RWPE1 (cell line): ENCODE measurements around the gene DOCK9.

ENCODE experiments used
- CTCF ChIA-PET: fragments of 350-600 bp; sonication (Branson Sonifier 250); formaldehyde crosslinking; extraction: SDS; loops from one replicate; lab custom pipeline; 2021; lab: Yijun Ruan, JAX
- POLR2A ChIA-PET: fragments of 400-600 bp; formaldehyde crosslinking; extraction: SDS; loops from one replicate; lab custom pipeline; 2020; ENCODE audit warnings: antibody characterized with exemption; ENCODE audit not compliant: low non-redundant PET; lab: Yijun Ruan, JAX
- DNase-seq: peaks from one replicate; pipeline ENCODE4 v3.0.0; 2012; ENCODE audit warnings: low spot score
- H3K27ac ChIP-seq: fragments of 450-650 bp; 2 replicates; pipeline ENCODE4 v1.5.1; 2017
- TF ChIP-seq, protein P1 (sequence below): fragments of 450-650 bp; conservative IDR thresholded peaks from 2 replicates; pipeline ENCODE4 v1.5.1; 2017; ENCODE audit warnings: low read depth, mild to moderate bottlenecking

The DOCK9 gene

DNA sequence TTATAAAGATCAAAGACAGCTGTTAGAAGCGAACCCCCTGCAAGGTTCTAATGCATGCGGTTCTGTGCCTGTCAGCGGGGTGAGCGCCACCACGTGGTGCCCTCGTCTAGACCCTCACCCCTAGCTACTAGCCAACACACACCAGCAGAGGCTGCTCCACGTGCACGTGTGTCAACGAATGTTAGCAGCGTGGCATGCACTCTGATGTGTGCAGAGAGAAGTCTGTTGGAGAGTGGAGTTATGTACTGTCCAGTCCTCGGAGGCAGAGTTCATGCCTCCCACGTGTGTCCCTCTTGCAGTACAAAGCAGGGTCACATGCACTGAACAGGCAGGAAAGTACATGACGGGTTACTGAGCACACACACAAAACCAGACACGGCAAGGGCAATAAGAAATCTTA, 150.4 kb downstream of the DOCK9 start:
- ChIA-PET POLR2A (no interaction called here), CTCF (interaction anchor here (0.5 kb wide), 1 partner anchor 640 kb away, joined by 4 read pairs; no protein-coding TSS in a partner anchor)
- no peak overlapping the region for H3K27ac ChIP-seq
- no peak for DNase-seq
- TF ChIP-seq, protein P1, sequence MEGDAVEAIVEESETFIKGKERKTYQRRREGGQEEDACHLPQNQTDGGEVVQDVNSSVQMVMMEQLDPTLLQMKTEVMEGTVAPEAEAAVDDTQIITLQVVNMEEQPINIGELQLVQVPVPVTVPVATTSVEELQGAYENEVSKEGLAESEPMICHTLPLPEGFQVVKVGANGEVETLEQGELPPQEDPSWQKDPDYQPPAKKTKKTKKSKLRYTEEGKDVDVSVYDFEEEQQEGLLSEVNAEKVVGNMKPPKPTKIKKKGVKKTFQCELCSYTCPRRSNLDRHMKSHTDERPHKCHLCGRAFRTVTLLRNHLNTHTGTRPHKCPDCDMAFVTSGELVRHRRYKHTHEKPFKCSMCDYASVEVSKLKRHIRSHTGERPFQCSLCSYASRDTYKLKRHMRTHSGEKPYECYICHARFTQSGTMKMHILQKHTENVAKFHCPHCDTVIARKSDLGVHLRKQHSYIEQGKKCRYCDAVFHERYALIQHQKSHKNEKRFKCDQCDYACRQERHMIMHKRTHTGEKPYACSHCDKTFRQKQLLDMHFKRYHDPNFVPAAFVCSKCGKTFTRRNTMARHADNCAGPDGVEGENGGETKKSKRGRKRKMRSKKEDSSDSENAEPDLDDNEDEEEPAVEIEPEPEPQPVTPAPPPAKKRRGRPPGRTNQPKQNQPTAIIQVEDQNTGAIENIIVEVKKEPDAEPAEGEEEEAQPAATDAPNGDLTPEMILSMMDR, result no peak

DNA sequence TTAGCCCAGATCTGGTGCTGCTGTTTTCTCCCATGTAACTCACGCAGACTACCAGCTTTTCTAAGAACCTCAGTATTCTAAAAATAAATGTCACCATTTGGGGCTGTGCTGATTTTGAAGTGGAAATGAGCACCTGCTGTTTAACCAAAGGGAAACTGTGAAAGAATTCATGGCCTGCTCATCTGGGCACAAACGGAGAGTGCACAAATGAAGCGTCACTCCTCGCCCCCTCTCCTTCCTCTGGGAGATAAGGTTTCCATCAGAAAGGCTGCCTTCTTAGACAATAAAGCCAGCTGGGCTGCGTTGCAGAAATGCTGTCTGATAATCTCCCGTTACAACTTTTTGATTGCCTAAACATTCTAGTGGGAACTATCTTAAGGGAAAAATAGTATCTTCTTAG, 151.7 kb downstream of the DOCK9 start:
- CTCF ChIA-PET, result interaction anchor here (0.5 to 0.6 kb wide), 2 partner anchors 390 to 1189 kb away, joined by 3 to 5 read pairs; no protein-coding TSS in a partner anchor
- TF ChIP-seq, protein P1, result no peak
- H3K27ac ChIP-seq, result no peak overlapping the region
- no peak for DNase-seq
- POLR2A ChIA-PET, result no interaction called here

DNA sequence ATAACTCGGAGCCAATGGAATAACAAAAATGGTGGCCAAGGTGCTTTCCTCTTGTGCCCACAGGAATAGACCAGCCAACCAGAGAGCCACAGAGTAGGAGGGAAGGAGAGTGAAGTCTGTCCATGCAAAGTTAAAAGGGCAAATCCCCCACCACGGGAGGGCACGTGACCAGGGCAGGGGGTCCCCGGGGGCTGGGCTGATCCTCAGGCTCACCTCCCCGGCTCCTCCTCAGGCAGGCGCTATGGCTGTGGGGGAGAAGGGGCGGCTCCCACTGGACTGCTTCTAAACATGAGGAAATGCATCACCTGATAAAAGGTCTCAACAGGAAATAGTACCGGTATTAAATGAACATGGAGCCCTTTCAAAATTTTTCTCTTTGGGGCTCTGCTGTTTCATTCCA, 152.2 kb downstream of the DOCK9 start:
- ChIA-PET POLR2A (no interaction called here), CTCF (interaction anchor here (0.6 kb wide), 1 partner anchor 390 kb away, joined by 5 read pairs; no protein-coding TSS in a partner anchor)
- H3K27ac ChIP-seq, result no peak overlapping the region
- TF ChIP-seq, protein P1, result no peak
- DNase-seq, result no peak

DNA sequence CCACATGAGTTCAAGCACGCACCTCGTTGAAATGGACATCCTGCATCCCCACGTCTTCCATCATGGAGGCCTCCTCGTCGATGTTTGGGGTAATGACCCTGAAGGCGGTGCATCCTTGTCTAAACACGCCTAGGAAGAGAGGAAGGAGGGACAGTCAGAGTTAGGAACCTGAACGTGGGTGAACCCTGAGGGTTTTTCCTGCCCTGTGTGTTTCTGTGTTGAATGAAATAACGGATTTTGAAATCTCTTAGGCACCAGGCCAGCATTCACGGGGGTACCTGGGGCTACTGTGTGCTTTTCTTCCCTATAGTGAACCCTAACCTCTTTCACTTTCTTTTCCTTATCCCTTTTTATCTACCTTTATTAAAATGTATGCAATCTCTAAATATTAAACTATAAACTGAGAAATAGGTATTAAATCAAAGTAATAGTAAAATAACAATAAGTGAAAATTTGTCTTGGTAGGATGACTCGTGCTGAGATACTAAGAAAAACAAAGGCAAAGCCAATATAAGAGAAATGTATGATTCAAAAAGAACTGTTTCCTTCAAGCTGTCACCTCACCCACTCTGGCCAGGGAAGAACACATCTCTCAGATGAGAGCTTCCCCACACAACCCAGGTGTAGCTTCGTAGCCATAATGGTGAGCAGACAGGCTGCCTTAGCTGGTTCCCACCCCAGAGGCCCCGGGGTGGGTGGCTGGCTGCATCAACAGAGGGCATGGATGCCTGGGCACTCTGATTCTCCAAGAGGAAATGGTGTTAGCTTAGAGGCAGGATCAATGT, 153.3 kb downstream of the DOCK9 start:
- ChIA-PET POLR2A (no interaction called here), CTCF (interaction anchor here (1.1 kb wide), 1 partner anchor 16 kb away, joined by 3 read pairs; no protein-coding TSS in a partner anchor)
- H3K27ac ChIP-seq, result peak overlapping the region; percentile 57
- DNase-seq, result no peak
- TF ChIP-seq, protein P1, result no peak

DNA sequence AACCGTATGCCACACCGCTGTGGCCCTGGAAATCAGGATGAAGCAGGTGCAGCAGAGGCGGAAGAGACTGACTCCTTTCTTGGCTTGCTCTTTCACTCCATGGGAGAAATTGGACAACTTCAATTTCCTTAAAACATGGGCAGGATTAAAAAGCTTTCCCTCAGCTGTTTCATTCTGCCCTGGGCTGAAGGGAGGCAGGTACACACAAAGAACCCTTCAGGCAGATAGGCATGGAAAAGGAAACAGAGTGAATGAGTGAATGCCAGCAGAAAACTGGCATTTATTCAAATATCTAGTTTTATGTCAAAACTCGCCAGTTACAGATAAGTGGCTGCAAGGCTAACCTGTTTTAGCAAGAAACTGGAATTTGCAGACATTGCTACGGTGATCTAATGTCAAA, 154.4 kb downstream of the DOCK9 start:
- peak overlapping the region; percentile 57 for H3K27ac ChIP-seq
- DNase-seq, result no peak
- ChIA-PET CTCF (interaction anchor here (0.6 kb wide), 1 partner anchor 30 kb away, joined by 5 read pairs; no protein-coding TSS in a partner anchor), POLR2A (no interaction called here)
- TF ChIP-seq, protein P1, result no peak

DNA sequence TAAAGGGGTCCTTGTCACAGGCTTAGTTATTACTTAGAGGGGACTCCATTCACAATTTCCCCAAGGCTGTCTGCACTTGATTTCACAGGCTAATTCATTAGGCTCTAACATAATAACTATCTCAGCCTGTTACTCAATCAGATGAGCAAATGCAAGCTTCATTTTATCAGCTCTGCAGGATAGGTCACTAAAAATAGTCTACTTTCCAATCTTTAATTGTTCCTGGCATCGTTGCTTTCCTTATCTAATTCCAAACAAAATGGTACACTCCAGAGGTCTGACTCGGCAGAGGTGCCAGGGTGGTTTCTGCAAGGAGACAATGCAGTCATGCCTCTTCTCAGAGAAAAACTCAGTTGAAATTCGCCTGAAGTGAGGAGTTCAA, 155.6 kb downstream of the DOCK9 start:
- TF ChIP-seq, protein P1, result no peak
- CTCF ChIA-PET, result interaction anchor here (0.7 kb wide), 1 partner anchor 18 kb away, joined by 4 read pairs; no protein-coding TSS in a partner anchor
- no peak for DNase-seq
- POLR2A ChIA-PET, result no interaction called here
- H3K27ac ChIP-seq, result no peak overlapping the region
